GM12865 (cell line): ENCODE results near the gene NSA2.
"Not testable (repeated sequence)": the region's sequence is repeated elsewhere in the genome, so short reads cannot be mapped to it uniquely, and the experiment has no call there.

Experiments used
- DNase-seq: peaks from one replicate; pipeline ENCODE4 v3.0.0; 2010; ENCODE audit warnings: low read depth
- H3K4me3 ChIP-seq: 2 replicates; pipeline ENCODE4 v1.5.1; 2011; ENCODE audit warnings: mild to moderate bottlenecking, low read depth, low read length, control low read depth
- CTCF ChIP-seq: IDR thresholded peaks from 2 replicates; pipeline ENCODE4 v1.5.1; 2011; ENCODE audit warnings: low read length, control low read depth, low read depth, inconsistent platforms; ENCODE audit not compliant: insufficient read depth; ENCODE audit errors: missing control alignments

NSA2 gene

GRCh38 chr5:74766849-74767578 lies at the start of gene NSA2, which contains the start of gene GFM2:
NSA2 (plus strand) TSS chr5:74767249; CDS start chr5:74767361, 112 bp downstream.
GFM2 (minus strand) TSS chr5:74767117; CDS start chr5:74763742, 3,375 bp downstream.
- no peak for TF ChIP-seq CTCF
- DNase-seq, result peak; percentile 95
- H3K4me3 ChIP-seq, result peak within 1 kb of the TSS; percentile 94

- no peak for DNase-seq
- no peak overlapping the region for H3K4me3 ChIP-seq
- TF ChIP-seq CTCF, result no peak
These were observed 49.5 kb upstream of the NSA2 start for GRCh38 chr5:74717596-74717995.

- TF ChIP-seq CTCF, result no peak
- no peak overlapping the region for H3K4me3 ChIP-seq
- DNase-seq, result no peak
These were observed 44.8 kb upstream of the NSA2 start for GRCh38 chr5:74722271-74722670.

GRCh38 chr5:74725331-74725730 lies 41.7 kb upstream of the NSA2 start:
- no peak for TF ChIP-seq CTCF
- DNase-seq, result no peak
- H3K4me3 ChIP-seq, result no peak overlapping the region

GRCh38 chr5:74736759-74737158 lies 30.3 kb upstream of the NSA2 start:
- no peak for TF ChIP-seq CTCF
- H3K4me3 ChIP-seq, result no peak overlapping the region
- DNase-seq, result no peak

GRCh38 chr5:74738406-74738805 lies 28.6 kb upstream of the NSA2 start:
- DNase-seq, result no peak
- H3K4me3 ChIP-seq, result no peak overlapping the region
- no peak for TF ChIP-seq CTCF

- not testable (repeated sequence) for H3K4me3 ChIP-seq, DNase-seq
These were observed 18.3 kb upstream of the NSA2 start for GRCh38 chr5:74748742-74749141.
